ENCODE measurements around the gene TBC1D22A.
A peak's percentile ranks its signal among the peaks of the same experiment; 100 is the strongest.
"Not testable (repeated sequence)": the region's sequence is repeated elsewhere in the genome, so short reads cannot be mapped to it uniquely, and the experiment has no call there.

TBC1D22A gene

DNA sequence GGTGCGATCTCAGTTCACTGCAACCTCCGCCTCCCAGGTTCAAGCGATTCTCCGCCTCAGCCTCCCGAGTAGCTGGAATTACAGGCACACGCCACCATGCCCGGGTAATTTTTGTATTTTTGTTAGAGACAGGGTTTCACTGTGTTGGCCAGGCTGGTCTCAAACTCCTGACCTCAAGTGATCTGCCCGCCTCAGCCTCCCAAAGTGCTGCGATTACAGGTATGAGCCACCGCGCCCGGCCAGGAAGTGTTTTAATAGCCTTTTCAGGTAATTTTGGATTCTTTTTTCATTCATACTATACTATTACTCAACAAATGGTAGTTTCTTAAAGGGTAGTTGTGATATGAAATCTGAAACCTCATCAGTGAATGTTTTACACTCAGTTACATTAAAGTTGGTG, 216.2 kb downstream of the TBC1D22A start:
- DNase-seq, result not testable (repeated sequence)

DNA sequence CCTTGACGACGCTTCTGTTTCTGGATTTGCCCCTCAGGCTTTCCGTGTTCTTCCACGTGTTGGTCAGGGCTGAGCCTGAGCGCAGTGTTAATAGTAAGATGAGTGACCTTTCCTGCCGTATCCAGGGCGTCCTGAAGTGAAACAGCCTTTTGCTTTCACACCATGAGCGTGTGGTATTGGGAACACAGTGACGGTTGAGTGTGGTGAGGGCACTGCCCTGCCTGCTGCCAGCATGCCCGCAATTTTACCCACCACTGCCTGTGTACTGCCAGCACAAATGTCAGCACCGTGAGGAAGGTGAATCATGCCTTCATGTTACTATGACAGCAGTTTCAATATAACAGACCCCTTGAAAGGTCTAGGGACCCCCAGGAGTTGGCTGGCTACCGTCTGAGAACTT, 217.1 kb downstream of the TBC1D22A start:
- no peak for DNase-seq

DNA sequence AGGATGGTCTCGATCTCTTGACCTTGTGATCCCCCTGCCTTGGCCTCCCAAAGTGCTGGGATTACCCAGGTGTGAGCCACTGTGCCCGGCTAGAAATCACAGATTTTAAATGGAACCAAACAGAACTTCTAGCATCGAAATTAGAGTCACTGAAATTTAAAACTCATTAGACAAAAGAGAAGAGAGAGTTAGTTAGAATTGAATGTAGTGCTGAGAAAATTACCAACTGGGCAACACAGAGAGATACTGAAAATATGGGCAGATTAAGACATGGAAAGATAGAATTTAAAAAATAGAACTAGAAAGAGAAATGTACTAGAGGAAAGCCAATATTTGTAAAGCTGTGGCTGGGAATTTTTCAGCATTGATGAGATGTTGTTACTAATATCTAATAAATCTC, 217.9 kb downstream of the TBC1D22A start:
- no peak for DNase-seq

DNA sequence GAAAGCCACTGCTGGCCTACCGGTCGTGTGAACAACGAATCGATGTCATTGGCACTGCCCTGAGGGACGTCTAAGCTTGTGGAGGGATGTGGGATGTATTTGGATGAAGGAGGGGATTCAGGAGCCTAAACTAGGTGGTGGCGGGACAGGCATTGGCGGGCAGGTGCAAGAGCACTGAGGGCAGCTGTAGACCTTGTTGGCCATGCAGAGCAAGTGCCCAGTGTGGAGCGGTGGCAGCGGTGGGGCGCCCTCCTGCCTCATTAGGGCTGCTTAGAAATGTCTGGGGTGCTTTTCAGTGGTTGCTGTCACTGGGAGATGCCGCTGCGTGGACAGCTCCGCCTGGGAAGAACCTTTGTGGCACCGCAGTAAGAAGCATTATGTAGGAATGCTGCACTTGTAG, 220.2 kb downstream of the TBC1D22A start:
- DNase-seq, result no peak

DNA sequence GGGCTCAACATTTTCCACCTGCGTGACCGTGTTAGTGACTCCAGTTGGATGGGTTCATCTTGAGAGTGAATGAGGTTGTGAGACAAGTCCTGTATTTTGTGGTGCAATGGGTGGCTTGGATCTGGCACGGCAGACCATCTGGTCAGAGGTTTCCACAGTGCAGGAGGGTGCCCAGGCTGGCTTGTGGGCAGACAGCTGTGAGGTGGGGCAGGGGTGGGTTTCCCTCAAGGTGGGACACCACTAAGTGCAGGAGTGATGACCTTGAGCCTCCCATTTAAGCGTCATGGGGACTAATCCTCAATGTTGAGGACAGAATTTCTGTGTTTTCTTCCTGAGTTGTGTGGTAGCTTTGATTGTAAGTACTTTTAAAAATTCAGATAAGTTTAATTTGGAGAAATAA, 220.6 kb downstream of the TBC1D22A start:
- no peak for DNase-seq

DNA sequence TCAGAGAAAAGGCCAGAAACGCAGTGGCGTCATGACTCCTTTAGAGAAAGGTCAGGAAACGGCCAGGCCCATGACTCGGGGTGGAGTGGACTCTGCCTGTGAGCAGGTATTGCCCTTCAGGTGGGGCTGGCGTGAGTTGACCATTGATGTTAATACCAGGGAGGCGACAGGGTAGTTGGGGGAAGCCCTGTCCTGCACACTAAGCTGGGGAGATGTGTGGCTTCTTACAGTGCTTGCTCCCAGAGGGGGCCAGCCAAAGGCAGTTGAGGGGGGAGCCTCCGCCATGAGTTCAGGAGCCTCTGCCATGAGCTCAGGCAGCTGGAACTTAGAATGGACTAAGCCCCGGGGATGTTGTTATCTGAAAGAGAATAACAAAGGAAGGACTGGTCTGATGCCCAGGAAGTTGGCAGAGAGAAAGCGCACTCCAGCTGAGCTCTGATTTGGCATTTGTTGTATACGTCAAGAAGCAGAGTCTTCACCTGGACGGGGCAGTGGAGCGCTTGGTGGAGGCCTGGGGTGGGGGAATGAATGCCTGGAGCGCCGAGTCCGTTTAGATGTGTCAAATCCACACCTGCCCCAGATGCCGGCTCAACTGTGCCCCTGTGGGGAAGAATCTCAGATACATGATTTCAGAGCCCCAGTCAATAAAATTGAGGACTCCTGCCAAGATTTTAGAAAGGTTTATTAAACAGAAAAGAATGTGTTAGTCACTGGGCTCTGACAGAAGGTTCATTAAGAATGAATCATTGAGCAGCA, 222.5 kb downstream of the TBC1D22A start:
- no peak for DNase-seq

DNA sequence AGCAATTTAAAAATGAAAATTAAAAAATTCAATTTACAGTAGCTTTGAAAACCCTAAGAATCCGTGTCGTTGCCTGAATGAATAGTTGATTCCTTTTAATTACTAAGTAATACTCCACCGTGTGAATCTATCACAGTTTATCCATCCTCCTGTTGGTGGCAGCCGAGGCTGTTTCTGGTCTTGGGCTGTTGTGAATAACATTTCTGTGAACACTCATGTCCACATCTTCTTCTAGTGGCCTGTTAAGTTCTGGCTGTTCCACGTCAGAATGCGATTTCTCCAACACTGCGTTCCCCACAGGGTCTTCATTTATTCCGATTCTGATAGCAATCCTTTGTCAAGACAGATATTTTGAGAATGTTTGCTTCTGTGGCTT, 223.0 kb downstream of the TBC1D22A start:
- no peak for DNase-seq

DNA sequence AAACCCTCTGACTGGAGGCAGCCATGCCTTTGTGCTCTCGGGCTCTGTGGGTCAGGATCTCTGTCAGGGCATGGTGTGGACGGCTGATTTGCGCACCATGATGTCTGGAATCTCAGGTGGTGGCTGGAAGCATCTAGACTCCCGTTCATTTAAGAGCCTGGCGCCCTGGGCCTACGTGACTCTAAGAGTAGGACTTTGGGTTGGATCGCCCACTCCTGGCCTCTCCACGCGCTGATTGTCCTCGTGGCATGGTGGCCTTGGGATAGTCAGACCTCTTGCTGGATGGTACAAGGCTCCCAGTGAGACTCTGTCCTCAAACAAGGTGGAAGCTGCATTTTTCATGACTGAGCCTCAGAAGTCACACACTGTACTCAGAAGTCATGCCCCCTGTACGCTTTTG, 224.3 kb downstream of the TBC1D22A start:
- no peak for DNase-seq

DNA sequence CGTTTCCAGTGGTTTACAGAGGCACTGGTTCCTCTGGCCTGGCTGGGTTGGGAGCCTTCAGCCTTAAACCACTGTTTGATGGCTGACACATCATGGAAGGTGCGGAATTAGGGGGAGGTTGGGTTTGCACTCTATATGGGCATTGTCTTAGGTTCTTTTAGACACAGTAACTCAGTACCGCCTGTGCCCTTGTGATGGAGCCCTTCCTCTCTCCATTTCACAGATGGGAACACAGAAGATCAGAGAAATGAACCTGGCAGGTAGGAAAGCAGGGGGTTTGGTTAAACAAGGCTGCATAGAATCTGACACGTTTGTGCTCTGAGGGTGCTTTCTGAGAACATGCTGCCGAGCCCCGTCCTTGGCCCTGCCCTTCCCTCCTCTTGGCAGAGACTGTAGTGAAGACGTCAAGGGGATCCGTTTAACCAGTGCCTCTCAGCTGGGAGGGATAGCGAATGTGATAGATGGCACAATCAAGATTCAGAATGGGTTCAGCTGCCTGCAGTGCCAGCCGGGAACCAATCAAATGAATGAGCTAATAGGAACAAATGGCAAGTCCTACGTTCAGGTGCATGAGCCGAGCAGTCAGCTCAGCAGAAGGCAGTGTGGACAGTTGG, 228.6 kb downstream of the TBC1D22A start:
- DNase-seq, result no peak

DNA sequence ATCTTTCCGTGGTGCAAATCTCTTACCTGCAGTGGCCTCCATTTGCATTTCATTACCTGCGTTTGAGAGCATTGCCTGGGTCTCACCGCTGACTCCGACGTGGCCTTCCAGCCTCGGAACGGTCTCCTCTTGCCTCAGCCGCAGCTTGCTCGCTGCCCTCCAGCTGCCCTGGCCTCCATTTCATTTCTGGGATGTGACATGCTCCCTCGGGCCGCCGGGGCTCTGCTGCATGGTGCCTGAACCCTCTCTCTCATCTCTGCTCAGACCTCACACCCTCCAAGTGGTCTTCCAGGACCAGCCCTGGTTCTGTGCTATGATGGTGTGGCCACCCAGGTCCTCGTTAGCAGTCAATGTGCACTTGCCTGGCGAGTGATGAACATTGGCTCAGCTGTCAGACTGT, 229.2 kb downstream of the TBC1D22A start:
- no peak for DNase-seq

DNA sequence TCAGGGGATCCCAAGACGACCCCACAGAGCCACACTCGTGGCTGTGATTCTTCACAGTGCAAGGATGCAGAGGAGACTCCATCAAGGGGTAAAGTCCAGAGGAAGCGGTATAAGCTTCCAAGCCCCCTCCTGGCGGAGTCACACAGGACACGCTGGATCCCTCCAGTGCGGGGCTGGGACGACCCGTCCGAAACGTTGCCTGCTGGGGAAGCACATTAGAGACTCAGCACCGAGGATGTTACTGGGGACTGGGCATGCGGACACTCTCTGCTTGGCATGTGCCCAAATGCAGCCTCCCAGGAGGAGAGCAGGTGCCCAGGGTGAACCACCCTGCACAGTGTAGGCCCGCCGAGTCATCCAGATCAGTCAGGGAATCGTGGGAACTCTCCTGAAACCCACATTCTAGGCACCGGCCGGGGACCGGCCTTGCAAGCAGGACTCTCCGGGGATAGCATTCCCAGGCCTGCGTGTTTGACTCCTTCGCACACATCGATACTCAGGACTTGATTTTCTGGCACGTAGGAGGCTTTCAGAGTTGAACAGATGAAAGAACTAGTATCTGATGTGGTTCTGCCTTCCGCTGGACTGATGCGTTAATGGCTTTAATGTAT, 229.8 kb downstream of the TBC1D22A start:
- no peak for DNase-seq

DNA sequence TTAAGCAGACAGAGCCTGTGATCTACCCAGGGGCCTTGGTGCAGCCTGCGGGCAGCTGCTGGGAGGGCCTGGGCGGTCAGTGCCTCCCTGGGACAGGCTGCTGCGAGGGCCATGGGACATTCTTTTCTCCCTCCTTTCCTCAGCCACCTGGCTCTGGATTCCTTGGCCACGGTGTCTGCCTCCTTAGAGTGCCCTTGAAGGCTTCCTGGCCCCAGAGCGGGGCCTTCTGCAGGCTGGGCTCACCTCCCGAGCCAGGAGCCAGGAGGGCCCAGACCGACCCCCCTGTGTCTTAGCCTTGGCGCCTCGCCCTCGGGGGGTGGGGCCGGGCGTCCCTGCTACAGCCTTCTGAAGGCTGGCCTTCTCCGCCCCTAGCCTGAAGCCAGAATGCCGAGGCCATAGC, 231.2 kb downstream of the TBC1D22A start:
- DNase-seq, result peak; percentile 47

DNA sequence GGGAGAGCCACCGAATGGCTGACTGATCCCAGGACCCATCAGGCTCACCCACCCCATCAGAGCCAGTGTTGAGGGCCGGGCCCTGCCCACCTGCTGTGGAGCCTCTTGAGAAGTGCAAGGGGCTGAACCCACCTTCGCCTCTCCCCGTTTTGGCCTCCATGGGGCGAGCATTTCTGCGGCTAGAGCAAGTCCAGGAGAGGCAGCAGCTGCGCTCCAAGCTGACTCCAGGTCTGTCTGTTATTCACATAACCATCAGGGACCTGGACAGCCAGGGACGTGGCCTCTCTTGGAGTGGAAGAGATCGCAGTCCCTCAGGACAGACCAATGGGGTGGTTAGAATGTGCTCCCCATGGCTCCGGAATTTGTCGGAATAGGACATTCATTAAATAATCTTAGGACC, 231.8 kb downstream of the TBC1D22A start:
- DNase-seq, result no peak

DNA sequence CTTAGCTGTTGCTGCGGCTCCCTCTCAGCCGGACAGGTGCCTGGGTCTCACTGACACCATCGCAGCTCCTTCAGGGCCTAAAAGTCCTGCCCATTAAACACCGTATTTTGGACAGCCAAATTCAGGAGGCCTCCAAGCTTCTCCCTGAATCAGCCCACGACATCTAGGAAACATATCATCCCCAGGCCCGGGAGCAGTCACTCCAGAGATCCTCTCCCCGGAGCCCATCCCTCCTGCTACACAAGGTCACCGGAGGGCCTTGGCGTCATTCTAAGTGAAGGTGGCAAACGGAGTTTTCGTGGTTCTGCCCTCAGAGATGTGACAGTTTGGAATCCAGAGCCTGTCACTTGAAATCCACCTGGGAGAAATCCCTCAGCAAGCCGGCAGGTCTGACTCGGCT, 232.5 kb downstream of the TBC1D22A start:
- DNase-seq, result no peak

DNA sequence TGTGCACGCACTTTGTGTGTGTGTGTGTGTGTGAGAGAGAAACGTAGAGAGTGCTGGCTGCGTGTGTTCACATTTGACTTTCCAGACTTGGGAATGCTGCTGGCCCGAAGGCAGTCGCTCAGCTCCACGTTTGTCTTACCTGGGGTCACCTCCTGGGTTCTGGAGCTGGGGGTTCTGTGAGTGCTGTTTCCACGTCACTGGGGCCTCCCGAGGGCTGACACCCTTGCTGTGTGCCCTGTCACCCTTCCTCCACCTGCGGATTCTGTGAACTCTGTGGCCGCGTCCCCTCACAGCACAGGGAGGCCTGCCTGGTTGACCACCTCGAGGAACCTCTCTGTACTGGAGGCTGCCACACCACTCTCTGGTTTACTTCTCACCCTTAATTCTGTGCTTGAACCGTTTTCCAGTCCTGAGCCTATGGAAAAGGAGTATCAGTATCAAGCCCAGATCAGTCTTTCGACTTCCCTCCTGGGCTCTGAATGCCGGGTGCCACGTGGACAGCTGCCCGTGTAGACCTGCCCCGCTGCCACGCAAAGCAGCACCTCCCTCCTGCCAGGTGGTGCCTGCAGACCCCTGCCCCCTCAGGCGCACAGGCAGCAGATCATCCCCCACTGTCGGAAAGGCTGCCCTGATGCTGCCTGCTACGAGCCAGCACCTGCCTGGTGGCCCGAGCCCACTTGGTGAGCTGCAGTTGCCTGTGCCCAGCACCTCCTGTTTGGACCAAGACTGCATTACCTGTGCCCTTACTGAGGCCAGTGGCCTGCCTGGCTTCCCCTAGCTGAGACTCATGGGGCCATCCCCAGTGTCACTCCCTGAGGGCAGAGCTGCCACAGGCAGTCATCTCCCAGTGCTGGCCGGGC, 233.3 kb downstream of the TBC1D22A start:
- DNase-seq, result no peak

DNA sequence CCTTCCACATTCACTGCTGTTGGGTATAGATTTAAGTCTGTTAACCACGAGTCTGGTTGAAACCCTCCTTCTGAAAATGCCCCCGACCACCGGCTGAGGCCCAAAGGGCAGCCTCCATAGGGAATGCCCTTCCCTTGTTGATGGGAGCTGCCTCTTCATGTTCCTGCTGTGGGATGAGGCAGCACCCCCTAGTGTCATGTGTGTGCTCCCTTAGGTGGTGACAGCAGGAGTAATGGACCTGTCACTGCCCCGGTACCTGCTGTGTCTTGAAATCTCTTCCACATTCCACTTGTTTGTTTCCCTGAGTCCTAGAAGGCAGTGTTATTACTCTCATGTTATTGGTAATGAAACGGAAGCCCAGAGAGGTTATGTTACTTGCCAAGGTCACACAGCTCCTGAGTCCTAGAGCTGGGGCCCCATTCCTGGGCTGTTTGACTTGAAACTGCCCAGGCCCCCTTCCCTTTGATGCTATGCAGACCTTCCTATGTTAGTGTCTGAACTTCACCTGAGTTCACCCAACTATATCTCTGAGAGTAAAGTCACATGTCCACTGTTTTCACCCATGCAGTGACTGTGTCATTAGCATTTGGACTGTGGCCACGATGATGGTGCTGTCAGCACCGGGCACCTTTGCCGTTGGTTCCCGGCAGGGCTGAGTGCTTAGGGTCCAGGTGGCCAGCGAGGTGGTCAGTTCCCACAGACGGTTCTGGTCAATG, 234.3 kb downstream of the TBC1D22A start:
- no peak for DNase-seq

DNA sequence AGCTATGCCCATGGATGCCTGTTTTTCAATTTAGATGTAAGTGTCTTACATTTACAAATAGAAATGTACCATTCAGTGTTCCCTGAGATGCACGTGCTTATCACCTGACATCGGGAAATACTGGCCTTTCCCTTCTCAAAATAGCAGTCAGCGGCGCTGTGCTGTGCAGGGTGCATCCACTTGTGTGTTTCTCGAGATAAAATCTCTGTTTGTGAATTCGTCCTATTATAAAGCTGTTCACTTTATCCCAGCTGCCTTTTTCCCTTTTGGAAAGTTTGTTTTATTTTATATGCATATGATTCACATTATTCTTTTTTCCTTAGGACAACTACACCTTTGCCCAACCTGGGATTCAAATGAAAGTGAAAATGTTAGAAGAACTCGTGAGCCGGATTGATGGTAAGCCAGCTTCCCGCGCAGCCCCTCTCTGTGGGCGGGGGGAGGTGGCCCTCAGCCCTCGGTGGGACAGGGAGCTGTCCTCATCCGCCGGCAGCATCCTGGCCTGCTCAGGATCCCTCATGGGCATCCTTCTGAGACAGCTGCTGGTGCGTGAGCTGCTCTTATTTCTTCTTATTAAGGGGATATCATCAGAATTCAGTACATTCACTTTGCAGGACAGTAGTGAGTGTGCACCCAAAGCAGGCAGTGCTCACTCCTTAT, 235.0 kb downstream of the TBC1D22A start:
- DNase-seq, result no peak

DNA sequence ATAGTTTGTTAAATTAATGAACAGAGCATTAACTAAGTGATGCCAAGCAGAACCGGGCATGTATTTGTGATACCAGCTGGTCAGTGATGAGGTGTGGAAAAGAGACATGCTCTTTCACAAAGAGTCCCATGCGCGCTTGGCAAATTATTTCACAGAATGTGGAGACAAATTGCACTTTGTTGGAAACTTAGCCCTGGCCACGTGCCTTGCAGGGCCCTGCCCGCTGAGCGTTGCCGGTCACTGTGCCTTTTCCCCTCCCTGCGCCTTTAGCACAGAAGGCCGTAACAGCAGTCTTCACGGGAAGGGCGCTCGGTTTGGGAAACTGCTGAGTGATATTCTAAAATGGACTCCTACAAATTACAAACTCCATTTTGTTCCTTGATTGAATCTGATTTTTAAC, 235.9 kb downstream of the TBC1D22A start:
- no peak for DNase-seq

DNA sequence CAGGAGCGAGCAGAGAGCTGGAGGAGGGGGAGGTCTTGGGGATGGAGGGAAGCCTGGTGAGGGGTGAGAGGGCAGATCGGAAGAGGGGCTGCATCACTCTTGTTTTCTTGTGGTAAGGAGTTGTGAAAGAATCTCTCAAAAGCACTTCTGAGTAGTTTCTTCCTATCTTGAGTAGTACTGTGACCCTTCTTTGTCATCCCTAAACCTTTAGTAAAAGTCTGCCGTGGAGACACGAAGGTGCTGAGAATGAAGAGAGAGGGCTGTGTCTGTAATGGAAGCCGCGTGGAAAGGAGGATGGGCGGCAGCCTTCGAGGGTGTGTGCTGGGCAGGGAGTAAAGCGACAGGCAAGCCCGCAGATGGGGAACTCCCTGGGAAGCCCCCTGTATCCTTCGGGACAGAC, 237.8 kb downstream of the TBC1D22A start:
- no peak for DNase-seq

DNA sequence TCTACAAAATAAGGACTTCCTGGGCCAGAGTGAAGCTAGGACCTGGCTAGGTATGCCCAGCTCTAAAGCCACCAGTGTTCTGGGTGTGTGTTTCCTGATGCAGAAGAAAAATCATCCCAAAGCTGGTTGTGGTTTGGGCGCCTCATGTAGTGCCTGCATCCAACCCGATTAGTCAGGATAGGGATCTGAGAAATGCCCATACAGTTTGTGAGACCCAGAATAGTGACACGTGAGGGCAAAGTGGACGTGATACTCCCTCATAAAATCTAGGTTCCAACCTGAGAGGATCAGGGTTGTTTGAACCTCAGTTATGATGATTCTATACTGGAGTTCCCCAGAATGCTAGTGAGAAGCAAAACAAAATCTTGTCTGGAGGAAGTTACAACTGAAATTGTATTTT, 238.4 kb downstream of the TBC1D22A start:
- no peak for DNase-seq

DNA sequence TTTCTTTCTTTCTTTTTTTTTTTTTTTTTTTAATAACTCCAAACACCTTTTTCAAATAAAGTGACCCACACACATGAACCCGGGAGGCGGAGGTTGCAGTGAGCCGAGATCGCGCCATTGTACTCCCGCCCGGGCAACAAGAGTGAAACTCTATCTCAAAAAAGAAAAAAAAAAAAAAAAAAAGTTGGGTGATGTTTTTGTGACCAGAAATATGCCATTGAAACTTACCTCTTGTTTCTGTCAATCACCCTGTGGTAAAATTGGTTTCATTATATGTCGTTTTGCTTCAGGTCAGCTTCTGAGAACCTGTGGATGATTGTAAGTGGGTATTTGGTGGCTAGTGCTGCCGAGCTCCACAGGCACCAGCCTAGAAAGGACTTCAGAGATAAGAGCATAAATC, 238.8 kb downstream of the TBC1D22A start:
- DNase-seq, result no peak

DNA sequence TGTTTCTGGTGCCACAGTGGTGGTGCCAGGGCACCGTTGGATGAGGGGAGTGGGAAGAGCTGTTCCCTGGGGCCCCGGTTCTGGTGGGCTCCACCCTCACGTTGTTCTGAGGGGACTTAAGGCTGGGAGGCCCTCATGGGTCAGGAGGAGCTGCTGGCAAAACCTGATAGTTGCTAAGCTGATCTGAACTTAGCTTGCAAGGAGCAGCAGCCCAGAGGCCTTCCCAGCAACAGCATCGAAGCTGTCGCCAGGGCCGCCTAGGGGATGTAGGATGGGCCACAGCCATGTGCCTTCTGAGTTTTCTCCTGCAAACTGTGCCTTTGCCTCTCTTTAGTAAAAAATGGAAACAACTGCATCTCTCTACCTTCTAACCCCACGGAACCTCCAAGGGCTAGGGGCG, 240.2 kb downstream of the TBC1D22A start:
- no peak for DNase-seq

Data from DMS79 (cell line).